ENCODE measurements around the gene ERCC5.

- no peak for TF ChIP-seq ZNF274 (IDR thresholded peaks at IDR 0.05; ENCODE audit: low read depth, low read length)
- TF ChIP-seq SUZ12 (IDR thresholded peaks at IDR 0.05; ENCODE audit: extremely low read depth, insufficient read depth, insufficient read length), result no peak
- TF ChIP-seq YY1 (IDR thresholded peaks at IDR 0.05; ENCODE audit: insufficient read depth, insufficient read length), result no peak
These were observed 61.4 kb downstream of the ERCC5 start for GRCh38 chr13:102907016-102907756.

Data from NT2/D1 (cell line).